ENCODE measurements around the gene TRAP1.
"Not testable (repeated sequence)": the region's sequence is repeated elsewhere in the genome, so short reads cannot be mapped to it uniquely, and the experiment has no call there.

The TRAP1 gene

GRCh38 chr16:3735541-3735940, 18.2 kb upstream of the TRAP1 start:
- DNase-seq, result no peak

GRCh38 chr16:3734758-3735221, 17.5 kb upstream of the TRAP1 start:
- DNase-seq, result no peak

GRCh38 chr16:3734084-3734757, 16.9 kb upstream of the TRAP1 start:
- no peak for DNase-seq

GRCh38 chr16:3732171-3732570, 14.8 kb upstream of the TRAP1 start:
- no peak for DNase-seq

GRCh38 chr16:3731126-3731935, 14.0 kb upstream of the TRAP1 start:
- no peak for DNase-seq

- DNase-seq, result no peak
These were observed 13.1 kb upstream of the TRAP1 start for GRCh38 chr16:3730161-3731125.

GRCh38 chr16:3729161-3730112, 12.1 kb upstream of the TRAP1 start:
- no peak for DNase-seq

GRCh38 chr16:3728424-3729160, 11.3 kb upstream of the TRAP1 start:
- DNase-seq, result no peak

GRCh38 chr16:3727806-3728381, 10.6 kb upstream of the TRAP1 start:
- DNase-seq, result no peak

- no peak for DNase-seq
These were observed 8.8 kb upstream of the TRAP1 start for GRCh38 chr16:3726021-3726687.

GRCh38 chr16:3725276-3725675, 8.0 kb upstream of the TRAP1 start:
- DNase-seq, result no peak

- DNase-seq, result no peak
These were observed 5.2 kb upstream of the TRAP1 start for GRCh38 chr16:3722508-3722907.

- no peak for DNase-seq
These were observed 3.1 kb upstream of the TRAP1 start for GRCh38 chr16:3720418-3720817.

- DNase-seq, result no peak
These were observed 1.3 kb upstream of the TRAP1 start for GRCh38 chr16:3718628-3719027.

- peak; percentile 35 for DNase-seq
These were observed 681 bp upstream of the TRAP1 start for GRCh38 chr16:3718019-3718391.

GRCh38 chr16:3716831-3717234, 491 bp downstream of the TRAP1 start:
- peak; percentile 21 for DNase-seq

- no peak for DNase-seq
These were observed 1.9 kb downstream of the TRAP1 start for GRCh38 chr16:3715430-3715829.

GRCh38 chr16:3714378-3714777, 2.9 kb downstream of the TRAP1 start:
- DNase-seq, result not testable (repeated sequence)

- no peak for DNase-seq
These were observed 3.6 kb downstream of the TRAP1 start for GRCh38 chr16:3713587-3714242.

All from KG1 (cell line).